H9 (cell line): ENCODE results near the gene CFL1. TPM values are rescaled to one million over a fixed set of nuclear protein-coding genes. Genes with fewer than 3 reads are reported as not detected.

Experiments
- DNase-seq: peaks from one replicate; pipeline ENCODE4 v3.0.0-alpha.2; 2017
- H2AFZ ChIP-seq: one replicate; pipeline ENCODE4 v1.6.1; 2013; ENCODE audit warnings: mild to moderate bottlenecking, low read length, control low read depth, moderate library complexity
- H2AK5ac ChIP-seq: 2 replicates; pipeline ENCODE4 v1.6.1; 2013; ENCODE audit warnings: low read length, control low read depth, mixed read lengths; ENCODE audit not compliant: insufficient read length
- H2BK120ac ChIP-seq: one replicate; pipeline ENCODE4 v1.6.1; 2013; ENCODE audit warnings: low read depth, mild to moderate bottlenecking, low read length, control low read depth, inconsistent platforms; ENCODE audit not compliant: poor library complexity, severe bottlenecking
- H2BK12ac ChIP-seq: 2 replicates; pipeline ENCODE4 v1.6.1; 2013; ENCODE audit warnings: low read length, control low read depth, mixed read lengths, low read depth; ENCODE audit not compliant: insufficient read length
- H2BK15ac ChIP-seq: 2 replicates; pipeline ENCODE4 v1.6.1; 2013; ENCODE audit warnings: low read depth, low read length, control low read depth
- H2BK20ac ChIP-seq: one replicate; pipeline ENCODE4 v1.6.1; 2013; ENCODE audit warnings: low read depth, mild to moderate bottlenecking, low read length, control low read depth, inconsistent platforms; ENCODE audit not compliant: poor library complexity, severe bottlenecking
- H2BK5ac ChIP-seq: 2 replicates; pipeline ENCODE4 v1.6.1; 2013; ENCODE audit warnings: low read length, control low read depth, mixed read lengths; ENCODE audit not compliant: insufficient read length
- H3K14ac ChIP-seq: 2 replicates; pipeline ENCODE4 v1.6.1; 2013; ENCODE audit warnings: low read length, control low read depth; ENCODE audit not compliant: insufficient read depth
- H3K18ac ChIP-seq: 2 replicates; pipeline ENCODE4 v1.6.1; 2013; ENCODE audit warnings: low read depth, mild to moderate bottlenecking, mixed read lengths, low read length, control low read depth; ENCODE audit not compliant: insufficient read length
- H3K23ac ChIP-seq: 2 replicates; pipeline ENCODE4 v1.6.1; 2013; ENCODE audit warnings: low read length, control low read depth, mixed read lengths, low read depth; ENCODE audit not compliant: insufficient read length
- H3K23me2 ChIP-seq: 2 replicates; pipeline ENCODE4 v1.6.1; 2013; ENCODE audit warnings: low read depth, mild to moderate bottlenecking, mixed read lengths, low read length, control low read depth; ENCODE audit not compliant: insufficient read length, poor library complexity, severe bottlenecking
- H3K27ac ChIP-seq: 2 replicates; pipeline ENCODE4 v1.5.1; 2013; ENCODE audit warnings: low read length, control low read depth, mixed read lengths, low read depth; ENCODE audit not compliant: insufficient read length
- H3K27me3 ChIP-seq: 2 replicates; pipeline ENCODE4 v1.6.1; 2013; ENCODE audit warnings: low read length, control low read depth, inconsistent platforms; ENCODE audit not compliant: insufficient read depth
- H3K4ac ChIP-seq: 2 replicates; pipeline ENCODE4 v1.6.1; 2013; ENCODE audit warnings: low read depth, mild to moderate bottlenecking, control low read depth, inconsistent platforms, low read length, moderate library complexity
- H3K4me1 ChIP-seq: 2 replicates; pipeline ENCODE4 v1.6.1; 2013; ENCODE audit warnings: low read length, control low read depth, inconsistent platforms; ENCODE audit not compliant: insufficient read depth
- H3K4me2 ChIP-seq: 2 replicates; pipeline ENCODE4 v1.6.1; 2013; ENCODE audit warnings: low read length, control low read depth, mixed read lengths; ENCODE audit not compliant: insufficient read length, insufficient read depth
- H3K56ac ChIP-seq: 2 replicates; pipeline ENCODE4 v1.6.1; 2013; ENCODE audit warnings: low read depth, mild to moderate bottlenecking, mixed read lengths, low read length, control low read depth; ENCODE audit not compliant: insufficient read length
- H3K79me1 ChIP-seq: 2 replicates; pipeline ENCODE4 v1.6.1; 2013; ENCODE audit warnings: low read depth, mild to moderate bottlenecking, moderate library complexity, low read length, control low read depth, inconsistent platforms; ENCODE audit not compliant: insufficient read depth, poor library complexity, severe bottlenecking
- H3K79me2 ChIP-seq: 2 replicates; pipeline ENCODE4 v1.6.1; 2013; ENCODE audit warnings: low read length, control low read depth, inconsistent platforms; ENCODE audit not compliant: insufficient read depth
- H3K9ac ChIP-seq: 2 replicates; pipeline ENCODE4 v1.6.1; 2013; ENCODE audit warnings: low read length, control low read depth, mixed read lengths; ENCODE audit not compliant: insufficient read length; ENCODE audit errors: extremely low read depth
- H3K9me3 ChIP-seq: one replicate; pipeline ENCODE4 v1.6.1; 2013; ENCODE audit warnings: low read depth, low read length, inconsistent platforms; ENCODE audit not compliant: control insufficient read depth
- H3T11ph ChIP-seq: one replicate; pipeline ENCODE4 v1.6.1; 2013; ENCODE audit warnings: mild to moderate bottlenecking, low read length, control low read depth, inconsistent platforms
- H4K20me1 ChIP-seq: one replicate; pipeline ENCODE4 v1.6.1; 2013; ENCODE audit not compliant: control insufficient read depth, insufficient read length, insufficient read depth
- H4K5ac ChIP-seq: 2 replicates; pipeline ENCODE4 v1.6.1; 2013; ENCODE audit warnings: low read depth, mild to moderate bottlenecking, mixed read lengths, low read length, control low read depth; ENCODE audit not compliant: insufficient read length
- H4K8ac ChIP-seq: replicated peaks from 2 replicates; pipeline ENCODE4 v1.6.1; 2013; ENCODE audit warnings: low read length, control low read depth, mixed read lengths, low read depth; ENCODE audit not compliant: insufficient read length
- H4K91ac ChIP-seq: 2 replicates; pipeline ENCODE4 v1.6.1; 2013; ENCODE audit warnings: low read depth, mild to moderate bottlenecking, moderate library complexity, mixed read lengths, low read length, control low read depth; ENCODE audit not compliant: insufficient read length
- H3K27ac Mint-ChIP-seq, 3 experiments: 2 replicates in 2 of 3; 3 replicates in 1 of 3; pipeline ENCODE4 v1.8.0; 2020 to 2021; ENCODE audit warnings: mixed read lengths in 3 of 3, mild to moderate bottlenecking in 1 of 3, moderate library complexity in 1 of 3
- H3K27me3 Mint-ChIP-seq: 2 replicates; pipeline ENCODE4 v1.8.0; 2021; ENCODE audit warnings: low read depth, mild to moderate bottlenecking, moderate library complexity, mixed read lengths
- H3K36me3 Mint-ChIP-seq, 3 experiments: 2 replicates in 2 of 3; 3 replicates in 1 of 3; pipeline ENCODE4 v1.8.0; 2020 to 2021; ENCODE audit warnings: low read depth in 3 of 3, mixed read lengths in 3 of 3; ENCODE audit not compliant: insufficient read depth in 1 of 3
- H3K4me1 Mint-ChIP-seq, 2 experiments: 2 replicates each; pipeline ENCODE4 v1.8.0; 2020; ENCODE audit warnings: mixed read lengths in 2 of 2
- H3K4me3 Mint-ChIP-seq, 2 experiments: 2 replicates in 1 of 2; 3 replicates in 1 of 2; pipeline ENCODE4 v1.8.0; 2020 to 2021; ENCODE audit warnings: mild to moderate bottlenecking in 2 of 2, mixed read lengths in 2 of 2, moderate library complexity in 1 of 2
- H3K9me3 Mint-ChIP-seq, 2 experiments: 2 replicates in 1 of 2; 3 replicates in 1 of 2; pipeline ENCODE4 v1.8.0; 2020; ENCODE audit warnings: mild to moderate bottlenecking in 2 of 2, mixed read lengths in 2 of 2, moderate library complexity in 1 of 2
- WGBS: extraction: QIAGEN DNeasy Blood & Tissue Kit; methylation state at CpG from one replicate; pipeline ENCODE4 v1.1.7; 2013; ENCODE audit warnings: missing lambda C conversion rate, low lambda C conversion rate, mixed read lengths; ENCODE audit not compliant: insufficient read length; ENCODE audit errors: extremely low coverage; 5-methylcytosine and 5-hydroxymethylcytosine counted together
- total RNA-seq: library from RNA; stranded (reverse); gene quantifications from 2 replicates; pipeline ENCODE4 v1.2.1, GENCODE V29; 2021
- TF ChIP-seq, protein P1 (sequence below): fragments of 200-600 bp; sonication (generic); conservative IDR thresholded peaks from 3 replicates; pipeline ENCODE4 v1.8.0; 2021; ENCODE audit warnings: antibody characterized with exemption, mild to moderate bottlenecking

The CFL1 gene
- total RNA-seq, 1 experiment from 2014 or later: 1,107 TPM

DNA sequence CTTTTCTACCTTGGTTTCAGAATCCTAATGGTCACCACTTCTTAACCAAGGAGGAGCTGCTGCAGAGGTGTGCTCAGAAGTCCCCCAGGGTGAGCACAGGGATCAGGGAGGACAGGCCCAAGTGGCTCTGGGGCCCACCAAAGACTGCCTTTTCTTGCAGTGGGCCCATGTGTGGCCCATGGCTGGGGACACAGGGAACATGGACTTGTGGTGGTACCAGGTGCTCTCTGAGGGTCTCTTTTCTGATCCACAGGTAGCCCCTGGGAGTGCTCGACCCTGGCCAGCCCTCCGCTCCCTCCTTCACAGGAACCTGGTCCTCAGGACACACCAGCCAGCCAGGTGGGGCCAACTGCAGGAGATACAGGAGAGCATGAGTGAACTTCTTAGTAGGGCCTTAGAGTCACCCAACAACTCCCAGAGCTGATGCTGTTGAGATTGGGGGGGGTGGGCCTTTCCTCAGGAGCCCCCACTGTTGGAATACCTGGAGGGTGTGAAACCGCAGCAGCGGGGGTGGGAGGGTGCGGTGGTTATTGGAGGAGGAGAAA is 4.3 kb upstream of the CFL1 start:
- no peak overlapping the region for H3K4me2 ChIP-seq
- H4K20me1 ChIP-seq: peaks cover 2% of the 10 kb centered on the region
- no peaks in the 10 kb centered on the region for H3K79me1 ChIP-seq
- no peak overlapping the region for H3K18ac ChIP-seq
- no peak overlapping the region for H2BK15ac ChIP-seq
- H4K91ac ChIP-seq: no peak overlapping the region
- no peak overlapping the region for H2AFZ ChIP-seq
- H3K9ac ChIP-seq: no peak overlapping the region
- peak; percentile 15 for DNase-seq
- Mint-ChIP-seq H3K4me3 (peak overlapping the region; percentile 50 to 78; a peak in 4 of 5 replicates), H3K9me3 (peaks cover 0 to 3% of the 10 kb centered on the region in 2 experiments; a peak in 1 of 5 replicates), H3K36me3 (peaks cover 24 to 41% (median 40%) of the 10 kb centered on the region in 3 experiments; a peak in 6 of 7 replicates), H3K27ac (no peak overlapping the region), H3K4me1 (peaks cover 21 to 24% of the 10 kb centered on the region in 2 experiments), H3K27me3 (peaks cover under 1% of the 10 kb centered on the region; the same call in 1 of the 2 replicates)
- no peaks in the 10 kb centered on the region for H3K4me1 ChIP-seq
- no peak overlapping the region for H2BK5ac ChIP-seq
- H3K23me2 ChIP-seq: peaks cover 19% of the 10 kb centered on the region
- H2BK12ac ChIP-seq: no peak overlapping the region
- TF ChIP-seq, protein P1, sequence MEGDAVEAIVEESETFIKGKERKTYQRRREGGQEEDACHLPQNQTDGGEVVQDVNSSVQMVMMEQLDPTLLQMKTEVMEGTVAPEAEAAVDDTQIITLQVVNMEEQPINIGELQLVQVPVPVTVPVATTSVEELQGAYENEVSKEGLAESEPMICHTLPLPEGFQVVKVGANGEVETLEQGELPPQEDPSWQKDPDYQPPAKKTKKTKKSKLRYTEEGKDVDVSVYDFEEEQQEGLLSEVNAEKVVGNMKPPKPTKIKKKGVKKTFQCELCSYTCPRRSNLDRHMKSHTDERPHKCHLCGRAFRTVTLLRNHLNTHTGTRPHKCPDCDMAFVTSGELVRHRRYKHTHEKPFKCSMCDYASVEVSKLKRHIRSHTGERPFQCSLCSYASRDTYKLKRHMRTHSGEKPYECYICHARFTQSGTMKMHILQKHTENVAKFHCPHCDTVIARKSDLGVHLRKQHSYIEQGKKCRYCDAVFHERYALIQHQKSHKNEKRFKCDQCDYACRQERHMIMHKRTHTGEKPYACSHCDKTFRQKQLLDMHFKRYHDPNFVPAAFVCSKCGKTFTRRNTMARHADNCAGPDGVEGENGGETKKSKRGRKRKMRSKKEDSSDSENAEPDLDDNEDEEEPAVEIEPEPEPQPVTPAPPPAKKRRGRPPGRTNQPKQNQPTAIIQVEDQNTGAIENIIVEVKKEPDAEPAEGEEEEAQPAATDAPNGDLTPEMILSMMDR: no peak
- no peak overlapping the region for H3T11ph ChIP-seq
- no peak overlapping the region for H3K23ac ChIP-seq
- H2AK5ac ChIP-seq: no peak overlapping the region
- no peak overlapping the region for H3K56ac ChIP-seq
- no peaks in the 10 kb centered on the region; the same call in 1 of the 2 replicates for H3K79me2 ChIP-seq
- H3K4ac ChIP-seq: no peak overlapping the region
- H3K14ac ChIP-seq: no peak overlapping the region
- no peak overlapping the region for H4K5ac ChIP-seq
- H2BK120ac ChIP-seq: no peak overlapping the region
- no peak overlapping the region for H3K27ac ChIP-seq
- H3K27me3 ChIP-seq: no peaks in the 10 kb centered on the region
- WGBS: no CpG with 5 or more reads among the region's 5 CpGs
- no peak overlapping the region for H4K8ac ChIP-seq
- H3K9me3 ChIP-seq: no peaks in the 10 kb centered on the region
- no peak overlapping the region for H2BK20ac ChIP-seq
